ENCODE data around the gene APEH.

APEH gene

GRCh38 chr3:49647741-49648140, 26.4 kb upstream of the APEH start:
- TF ChIP-seq CTCF (IDR thresholded peaks at IDR 0.05; ENCODE audit: low read depth, low read length), result no peak

GRCh38 chr3:49648354-49649019, 25.7 kb upstream of the APEH start:
- Histone ChIP-seq H3K4me1 (no peaks in the 10 kb centered on the region), H3K36me3 (no peaks in the 10 kb centered on the region), H3K27me3 (no peaks in the 10 kb centered on the region), H3K9me3 (no peaks in the 10 kb centered on the region), H3K4me3 (ENCODE audit: low read depth, low read length) (no peak overlapping the region)
- no peak for TF ChIP-seq CTCF (IDR thresholded peaks at IDR 0.05; ENCODE audit: low read depth, low read length)
- DNase-seq, result no peak

More at GRCh38 chr3:49647741-49648140, 26.4 kb upstream of the APEH start:
- Histone ChIP-seq H3K9me3 (no peaks in the 10 kb centered on the region), H3K27me3 (no peaks in the 10 kb centered on the region), H3K4me1 (no peaks in the 10 kb centered on the region), H3K36me3 (no peaks in the 10 kb centered on the region), H3K4me3 (ENCODE audit: low read depth, low read length) (no peak overlapping the region)
- DNase-seq, result no peak

GRCh38 chr3:49649576-49649975, 24.6 kb upstream of the APEH start:
- Histone ChIP-seq H3K4me1 (no peaks in the 10 kb centered on the region), H3K4me3 (ENCODE audit: low read depth, low read length) (no peak overlapping the region), H3K9me3 (no peaks in the 10 kb centered on the region), H3K27me3 (no peaks in the 10 kb centered on the region), H3K36me3 (no peaks in the 10 kb centered on the region)
- DNase-seq, result no peak
- no peak for TF ChIP-seq CTCF (IDR thresholded peaks at IDR 0.05; ENCODE audit: low read depth, low read length)

GRCh38 chr3:49650177-49650576, 24.0 kb upstream of the APEH start:
- no peaks in the 10 kb centered on the region for H3K9me3 ChIP-seq
- no peaks in the 10 kb centered on the region for H3K27me3 ChIP-seq
- H3K4me3 ChIP-seq (ENCODE audit: low read depth, low read length), result no peak overlapping the region
- DNase-seq, result no peak
- TF ChIP-seq CTCF (IDR thresholded peaks at IDR 0.05; ENCODE audit: low read depth, low read length), result no peak
- no peaks in the 10 kb centered on the region for H3K4me1 ChIP-seq
- H3K36me3 ChIP-seq, result no peaks in the 10 kb centered on the region

- H3K9me3 ChIP-seq, result no peaks in the 10 kb centered on the region
- no peak for TF ChIP-seq CTCF (IDR thresholded peaks at IDR 0.05; ENCODE audit: low read depth, low read length)
- H3K27me3 ChIP-seq, result no peaks in the 10 kb centered on the region
- H3K4me3 ChIP-seq (ENCODE audit: low read depth, low read length), result no peak overlapping the region
- peaks cover 1% of the 10 kb centered on the region for H3K36me3 ChIP-seq
- DNase-seq, result no peak
- H3K4me1 ChIP-seq, result no peaks in the 10 kb centered on the region
Observed at GRCh38 chr3:49650637-49651036, 23.5 kb upstream of the APEH start.

- no peak for TF ChIP-seq CTCF (IDR thresholded peaks at IDR 0.05; ENCODE audit: low read depth, low read length)
- DNase-seq, result no peak
- H3K9me3 ChIP-seq, result no peaks in the 10 kb centered on the region
- H3K27me3 ChIP-seq, result no peaks in the 10 kb centered on the region
- H3K36me3 ChIP-seq, result peaks cover 4% of the 10 kb centered on the region
- no peaks in the 10 kb centered on the region for H3K4me1 ChIP-seq
- H3K4me3 ChIP-seq (ENCODE audit: low read depth, low read length), result no peak overlapping the region
Observed at GRCh38 chr3:49652218-49652902, 21.8 kb upstream of the APEH start.

All from BE2C (cell line).